K562 (cell line): ENCODE data around the gene NEXN. TPM values are rescaled to one million over a fixed set of nuclear protein-coding genes. Genes with fewer than 3 reads are reported as not detected.
A peak's percentile ranks its signal among the peaks of the same experiment; 100 is the strongest.

Source experiments
- ATF4 ChIP-seq: fragments of 450-650 bp; formaldehyde crosslinking; IDR thresholded peaks from 2 replicates; pipeline ENCODE4 v1.4.0; 2022; ENCODE audit warnings: mild to moderate bottlenecking, moderate library complexity
- EHMT2 ChIP-seq: fragments of 450-650 bp; IDR thresholded peaks from 2 replicates; pipeline ENCODE4 v1.6.1; 2018; ENCODE audit warnings: antibody characterized with exemption
- FOSL1 ChIP-seq: fragments of 200-800 bp; sonication (Bioruptor generic); conservative IDR thresholded peaks from 2 replicates; pipeline ENCODE4 v1.6.1; 2016; ENCODE audit warnings: missing genetic modification characterization, missing compliant biosample characterization
- FOXP4 ChIP-seq: sonication (generic); formaldehyde crosslinking; IDR thresholded peaks from 2 replicates; pipeline ENCODE4 v1.8.0; 2022; ENCODE audit warnings: mild to moderate bottlenecking, missing genetic modification reagents, borderline replicate concordance
- GTF3C2 ChIP-seq: IDR thresholded peaks from 3 replicates; pipeline ENCODE4 v1.6.1; 2011; ENCODE audit warnings: borderline replicate concordance, mild to moderate bottlenecking, moderate library complexity; ENCODE audit not compliant: insufficient read length; ENCODE audit errors: extremely low read depth
- IFI16 ChIP-seq: fragments of 250-450 bp; sonication (Bioruptor Pico); IDR thresholded peaks from 2 replicates; pipeline ENCODE4 v2.1.2; 2022; ENCODE audit warnings: mild to moderate bottlenecking, inconsistent platforms
- KAT8 ChIP-seq: fragments of 450-650 bp; IDR thresholded peaks from 2 replicates; pipeline ENCODE4 v1.6.1; 2016; ENCODE audit warnings: low read depth, mild to moderate bottlenecking
- KDM2B ChIP-seq: fragments of 250-450 bp; sonication (Bioruptor Pico); IDR thresholded peaks from 2 replicates; pipeline ENCODE4 v1.8.0; 2021; ENCODE audit warnings: mild to moderate bottlenecking, moderate library complexity
- KLF6 ChIP-seq: fragments of 250-450 bp; sonication (Bioruptor Pico); IDR thresholded peaks from 2 replicates; pipeline ENCODE4 v1.4.0; 2020; ENCODE audit warnings: mild to moderate bottlenecking, moderate library complexity, borderline replicate concordance
- MECOM ChIP-seq: fragments of 250-450 bp; sonication (Bioruptor Pico); IDR thresholded peaks from 2 replicates; pipeline ENCODE4 v1.8.0; 2022; ENCODE audit warnings: inconsistent platforms
- MEIS2 ChIP-seq: fragments of 450-650 bp; IDR thresholded peaks from 2 replicates; pipeline ENCODE4 v1.6.1; 2014; ENCODE audit warnings: mild to moderate bottlenecking; ENCODE audit not compliant: partially characterized antibody
- POU5F1 ChIP-seq: fragments of 150-350 bp; IDR thresholded peaks from 2 replicates; pipeline ENCODE4 v1.6.1; 2014; ENCODE audit warnings: borderline replicate concordance, low read length, low read depth, mild to moderate bottlenecking; ENCODE audit not compliant: partially characterized antibody
- RBM22 ChIP-seq: fragments of 200-400 bp; formaldehyde crosslinking; IDR thresholded peaks from 2 replicates; pipeline ENCODE4 v1.6.1; 2018; ENCODE audit warnings: low read length, low read depth; ENCODE audit not compliant: poor library complexity, severe bottlenecking
- RNF219 ChIP-seq: fragments of 250-450 bp; sonication (Bioruptor Pico); IDR thresholded peaks from 2 replicates; pipeline ENCODE4 v1.5.0; 2022; ENCODE audit warnings: mild to moderate bottlenecking
- SNIP1 ChIP-seq: fragments of 450-650 bp; IDR thresholded peaks from 2 replicates; pipeline ENCODE4 v1.7.1; 2017; ENCODE audit warnings: low read depth, mild to moderate bottlenecking
- TBL1XR1 ChIP-seq, 2 experiments: IDR thresholded peaks; 2 replicates each; pipeline ENCODE4 v1.6.1; 2012; ENCODE audit warnings: improper control_type of control experiment in 2 of 2, low read length in 2 of 2, mild to moderate bottlenecking in 1 of 2
- ZNF12 ChIP-seq: sonication (generic); formaldehyde crosslinking; IDR thresholded peaks from 2 replicates; pipeline ENCODE4 v1.4.0; 2020; ENCODE audit warnings: mild to moderate bottlenecking, missing genetic modification reagents
- ZNF184 ChIP-seq: sonication (generic); formaldehyde crosslinking; IDR thresholded peaks from 2 replicates; pipeline ENCODE4 v1.5.0; 2020; ENCODE audit warnings: missing genetic modification reagents
- ZNF324 ChIP-seq: fragments of 250-450 bp; sonication (Bioruptor Pico); IDR thresholded peaks from 2 replicates; pipeline ENCODE4 v1.4.0; 2020; ENCODE audit warnings: mild to moderate bottlenecking
- polyA plus RNA-seq, 8 experiments: library from polyadenylated mRNA; depleted of rRNA in 4 of 8; stranded (reverse) in 5 of 8; unstranded in 3 of 8; fragments of >200 nt; fragmentation: Nextera tagmentation in 2 of 8; fragmentation: Illumina TruSeq in 1 of 8; extraction: Ambion mirVana in 2 of 8; extraction: Trizol in 1 of 8; gene quantifications; 2 replicates each; pipeline versions ENCODE4 v1.2.1 to v1.2.3, GENCODE V29; 2011 to 2014; ENCODE audit warnings: inconsistent platforms in 1 of 8, missing spikeins in 1 of 8
- total RNA-seq, 7 experiments: library from RNA; depleted of rRNA in 6 of 7; stranded (reverse); fragments of >200 nt in 6 of 7; fragmentation: Illumina TruSeq in 2 of 7; extraction: Trizol in 2 of 7; gene quantifications; 2 replicates each; pipeline versions ENCODE4 v1.2.1 to v1.2.3, GENCODE V29; 2011 to 2021; ENCODE audit warnings: low replicate concordance in 1 of 7

NEXN gene
- total and polyA plus RNA-seq, 9 of the 15 experiments (the other 6 are each of a cell fraction or from before 2014, with no cell fraction given) = 0.18 to 1.8 (median 0.76) TPM

GRCh38 chr1:77978969-77979876, 90.8 kb downstream of the NEXN start, which contains the start of gene FUBP1 (continued):
- TF ChIP-seq ATF4 (CRISPR knock-in tag) (no peak), RBM22 (no peak), FOXP4 (CRISPR knock-in tag) (no peak), MEIS2 (peak; percentile 30), SNIP1 (no peak), ZNF184 (CRISPR knock-in tag) (no peak), FOSL1 (tag) (peak; percentile 21; the same call in 1 of the 2 replicates), TBL1XR1 (IDR thresholded peaks at IDR 0.05; ENCODE audit: low read length in 2 of 2) (no peak), EHMT2 (peak; percentile 28; the same call in 1 of the 2 replicates), KAT8 (no peak), ZNF324 (CRISPR knock-in tag) (no peak), POU5F1 (no peak), GTF3C2 (no peak), KDM2B (CRISPR knock-in tag) (no peak), RNF219 (CRISPR knock-in tag) (no peak), MECOM (CRISPR knock-in tag) (no peak), ZNF12 (CRISPR knock-in tag) (no peak), IFI16 (CRISPR knock-in tag) (no peak), KLF6 (CRISPR knock-in tag) (peak; percentile 51; the same call in 1 of the 2 replicates)
